H1 (cell line): ENCODE measurements around the gene SSB. TPM values are rescaled to one million over a fixed set of nuclear protein-coding genes. Genes with fewer than 3 reads are reported as not detected.

Source experiments
- CTCF ChIA-PET: fragments of 300-600 bp; sonication (Branson Sonifier 250); formaldehyde crosslinking; loops from one replicate; lab custom pipeline; 2021; ENCODE audit not compliant: partially characterized antibody; lab: Charles Lee
- POLR2A ChIA-PET: fragments of 300-600 bp; sonication (Branson Sonifier 250); formaldehyde crosslinking; loops from one replicate; lab custom pipeline; 2021; ENCODE audit warnings: inconsistent platforms; ENCODE audit not compliant: partially characterized antibody; lab: Charles Lee
- DNase-seq, 2 experiments: peaks; one replicate each; pipeline versions ENCODE4 v3.0.0 to v3.0.0-alpha.2; 2010 to 2022; ENCODE audit warnings: low spot score in 2 of 2, low read depth in 1 of 2, mixed read lengths in 1 of 2
- FAIRE-seq: peaks from 2 replicates; lab custom pipeline; 2011; peaks lifted over from hg19 to GRCh38; lab: Jason Lieb, UNC
- H2AFZ ChIP-seq: 2 replicates; pipeline ENCODE4 v1.8.1; 2012; ENCODE audit warnings: low read length, inconsistent platforms
- H2AK5ac ChIP-seq: 2 replicates; pipeline ENCODE4 v1.6.1; 2013; ENCODE audit warnings: low read depth, low read length
- H2BK120ac ChIP-seq: replicated peaks from 2 replicates; pipeline ENCODE3; 2013; ENCODE audit warnings: low read depth, low read length, inconsistent platforms
- H2BK12ac ChIP-seq: 2 replicates; pipeline ENCODE4 v1.6.1; 2013; ENCODE audit warnings: low read depth, low read length
- H2BK15ac ChIP-seq: 2 replicates; pipeline ENCODE4 v1.6.1; 2013; ENCODE audit warnings: low read length
- H2BK20ac ChIP-seq: 2 replicates; pipeline ENCODE4 v1.6.1; 2013; ENCODE audit warnings: low read length
- H2BK5ac ChIP-seq: 2 replicates; pipeline ENCODE4 v1.6.1; 2013; ENCODE audit warnings: low read depth, low read length
- H3K14ac ChIP-seq: 2 replicates; pipeline ENCODE4 v1.6.1; 2013; ENCODE audit warnings: inconsistent platforms; ENCODE audit not compliant: insufficient read length
- H3K18ac ChIP-seq: 2 replicates; pipeline ENCODE4 v1.6.1; 2013; ENCODE audit warnings: low read length; ENCODE audit errors: extremely low read depth
- H3K23ac ChIP-seq: 2 replicates; pipeline ENCODE4 v1.6.1; 2013; ENCODE audit warnings: inconsistent platforms; ENCODE audit not compliant: insufficient read length
- H3K23me2 ChIP-seq: 2 replicates; pipeline ENCODE4 v1.6.1; 2013; ENCODE audit warnings: low read depth, low read length
- H3K27ac ChIP-seq: 2 replicates; pipeline ENCODE4 v1.6.1; 2011; ENCODE audit warnings: low read depth, low read length, inconsistent platforms
- H3K27me3 ChIP-seq, 4 experiments: replicated peaks in 1 of 4; 1 replicate in 1 of 4; 2 replicates in 3 of 4; pipeline versions ENCODE4 v1.6.1 to v1.8.1; 2011 to 2013; ENCODE audit warnings: low read length in 3 of 4, mild to moderate bottlenecking in 3 of 4, inconsistent platforms in 2 of 4, mixed read lengths in 2 of 4, moderate library complexity in 1 of 4; ENCODE audit not compliant: control insufficient read depth in 3 of 4, insufficient read depth in 3 of 4; ENCODE audit errors: extremely low read depth in 1 of 4
- H3K36me3 ChIP-seq, 4 experiments: 2 replicates each; pipeline versions ENCODE4 v1.6.1 to v1.8.1; 2011 to 2013; ENCODE audit warnings: mild to moderate bottlenecking in 4 of 4, low read length in 3 of 4, moderate library complexity in 2 of 4, control low read depth in 1 of 4, inconsistent platforms in 1 of 4; ENCODE audit not compliant: insufficient read depth in 4 of 4, control insufficient read depth in 2 of 4
- H3K4ac ChIP-seq: replicated peaks from 2 replicates; pipeline ENCODE3; 2013; ENCODE audit warnings: low read length, low read depth, mixed read lengths, inconsistent platforms; ENCODE audit not compliant: insufficient read length
- H3K4me1 ChIP-seq, 4 experiments: replicated peaks in 1 of 4; 1 replicate in 1 of 4; 2 replicates in 3 of 4; pipeline versions ENCODE4 v1.6.1 to v1.8.1; 2011 to 2013; ENCODE audit warnings: low read length in 3 of 4, inconsistent platforms in 2 of 4, mixed read lengths in 1 of 4; ENCODE audit not compliant: insufficient read depth in 4 of 4, control insufficient read depth in 3 of 4
- H3K4me2 ChIP-seq, 2 experiments: 2 replicates each; pipeline versions ENCODE4 v1.6.1 to v1.8.1; 2011 to 2013; ENCODE audit warnings: low read depth in 2 of 2, low read length in 2 of 2, control low read depth in 1 of 2, inconsistent platforms in 1 of 2, mild to moderate bottlenecking in 1 of 2; ENCODE audit not compliant: insufficient read depth in 1 of 2
- H3K4me3 ChIP-seq, 4 experiments: fragments of 200-600, 300-600 bp in 1 of 4; sonication (generic), shearing (Covaris generic), sonication (Bioruptor Twin) in 1 of 4; 2 replicates each; pipeline versions ENCODE4 v1.5.1 to v1.8.1; 2011 to 2016; ENCODE audit warnings: low read length in 4 of 4, low read depth in 3 of 4, control low read depth in 2 of 4, inconsistent platforms in 2 of 4, mild to moderate bottlenecking in 2 of 4, mixed read lengths in 1 of 4, moderate library complexity in 1 of 4; ENCODE audit not compliant: insufficient read depth in 2 of 4; ENCODE audit errors: extremely low read depth in 1 of 4
- H3K56ac ChIP-seq: replicated peaks from 2 replicates; pipeline ENCODE3; 2013; ENCODE audit warnings: low read depth, mild to moderate bottlenecking, mixed read lengths, low read length, inconsistent platforms; ENCODE audit not compliant: insufficient read length
- H3K79me1 ChIP-seq: 2 replicates; pipeline ENCODE4 v1.6.1; 2013; ENCODE audit warnings: low read depth, low read length, control low read depth
- H3K79me2 ChIP-seq, 2 experiments: 2 replicates each; pipeline versions ENCODE4 v1.6.1 to v1.8.1; 2012 to 2013; ENCODE audit warnings: low read length in 2 of 2, mild to moderate bottlenecking in 2 of 2, inconsistent platforms in 1 of 2; ENCODE audit not compliant: insufficient read depth in 2 of 2, control insufficient read depth in 1 of 2
- H3K9ac ChIP-seq, 4 experiments: replicated peaks in 1 of 4; 1 replicate in 1 of 4; 2 replicates in 3 of 4; pipeline versions ENCODE4 v1.6.1 to v1.8.1; 2011 to 2013; ENCODE audit warnings: low read depth in 3 of 4, low read length in 3 of 4, control low read depth in 2 of 4, mild to moderate bottlenecking in 2 of 4, moderate library complexity in 2 of 4, inconsistent platforms in 1 of 4; ENCODE audit errors: extremely low read depth in 1 of 4
- H3K9me3 ChIP-seq, 2 experiments: 2 replicates each; pipeline versions ENCODE4 v1.6.1 to v1.8.1; 2012 to 2013; ENCODE audit warnings: mild to moderate bottlenecking in 2 of 2, moderate library complexity in 2 of 2, control low read depth in 1 of 2, inconsistent platforms in 1 of 2, low read depth in 1 of 2, low read length in 1 of 2, mixed read lengths in 1 of 2; ENCODE audit not compliant: insufficient read depth in 2 of 2
- H4K20me1 ChIP-seq, 2 experiments: replicated peaks in 1 of 2; 2 replicates each; pipeline versions ENCODE3 to v1.8.1; 2011 to 2013; ENCODE audit warnings: inconsistent platforms in 2 of 2, low read length in 2 of 2, mild to moderate bottlenecking in 1 of 2; ENCODE audit not compliant: insufficient read depth in 2 of 2, control insufficient read depth in 1 of 2
- H4K5ac ChIP-seq: 2 replicates; pipeline ENCODE4 v1.6.1; 2013; ENCODE audit warnings: low read length, low read depth, mixed read lengths, inconsistent platforms; ENCODE audit not compliant: insufficient read length
- H4K8ac ChIP-seq: 2 replicates; pipeline ENCODE4 v1.8.0; 2013; ENCODE audit warnings: mild to moderate bottlenecking, moderate library complexity, low read length, inconsistent platforms; ENCODE audit not compliant: insufficient read depth; ENCODE audit errors: extremely low read depth
- H4K91ac ChIP-seq: replicated peaks from 2 replicates; pipeline ENCODE3; 2013; ENCODE audit warnings: low read length, mixed read lengths, inconsistent platforms; ENCODE audit not compliant: insufficient read length
- ASH2L ChIP-seq: fragments of 200-600, 300-600 bp; sonication (generic); IDR thresholded peaks from one replicate; pipeline ENCODE4 v1.7.1; 2017; ENCODE audit warnings: low read length
- BRCA1 ChIP-seq: IDR thresholded peaks from 2 replicates; pipeline ENCODE4 v1.6.1; 2012; ENCODE audit warnings: low read depth, low read length, improper control_type of control experiment
- CEBPB ChIP-seq: IDR thresholded peaks from 2 replicates; pipeline ENCODE4 v1.6.1; 2012; ENCODE audit warnings: low read depth, low read length
- EZH2 ChIP-seq: fragments of 200-600 bp; sonication (generic); IDR thresholded peaks from 2 replicates; pipeline ENCODE4 v1.7.1; 2012; ENCODE audit warnings: low read depth, mild to moderate bottlenecking, moderate library complexity, low read length, inconsistent platforms; ENCODE audit not compliant: severe bottlenecking
- GTF2F1 ChIP-seq: IDR thresholded peaks from 2 replicates; pipeline ENCODE4 v1.6.1; 2012; ENCODE audit warnings: low read depth, low read length, improper control_type of control experiment, borderline replicate concordance
- HDAC2 ChIP-seq, 2 experiments: fragments of 300-600 bp in 1 of 2; sonication (generic) in 1 of 2; IDR thresholded peaks; 2 replicates each; pipeline ENCODE4 v1.6.1; 2011 to 2012; ENCODE audit warnings: low read depth in 2 of 2, low read length in 2 of 2, mild to moderate bottlenecking in 2 of 2, moderate library complexity in 2 of 2, borderline replicate concordance in 1 of 2, inconsistent platforms in 1 of 2
- JUN ChIP-seq: IDR thresholded peaks from 2 replicates; pipeline ENCODE4 v1.6.1; 2011; ENCODE audit warnings: low read depth, mild to moderate bottlenecking, improper control_type of control experiment, low read length
- MAFK ChIP-seq: IDR thresholded peaks from 2 replicates; pipeline ENCODE4 v1.6.1; 2012; ENCODE audit warnings: low read depth, mild to moderate bottlenecking, improper control_type of control experiment, low read length
- RFX5 ChIP-seq: IDR thresholded peaks from 2 replicates; pipeline ENCODE4 v1.6.1; 2011; ENCODE audit warnings: low read depth, low read length, improper control_type of control experiment, borderline replicate concordance
- SUZ12 ChIP-seq: fragments of 200-600 bp; sonication (generic); IDR thresholded peaks from 2 replicates; pipeline ENCODE4 v1.6.1; 2012; ENCODE audit warnings: mild to moderate bottlenecking, inconsistent platforms, low read length, moderate library complexity, mixed read lengths
- TAF1 ChIP-seq: IDR thresholded peaks from 2 replicates; pipeline ENCODE4 v1.6.1; 2011; ENCODE audit warnings: mild to moderate bottlenecking, low read depth, low read length
- TCF12 ChIP-seq: IDR thresholded peaks from 2 replicates; pipeline ENCODE4 v1.6.1; 2011; ENCODE audit warnings: low read depth, mild to moderate bottlenecking, low read length
- WGBS, 2 experiments: shearing (Covaris generic) in 1 of 2; methylation state at CpG; one replicate each; pipeline versions ENCODE4 v1.1.6 to v1.1.7; 2013 to 2015; ENCODE audit warnings: low lambda C conversion rate in 2 of 2, mixed read lengths in 2 of 2, inconsistent platforms in 1 of 2, low coverage in 1 of 2, missing lambda C conversion rate in 1 of 2; ENCODE audit not compliant: insufficient replicate concordance in 2 of 2, insufficient coverage in 1 of 2, insufficient read length in 1 of 2; ENCODE audit errors: extremely low coverage in 1 of 2, missing lambda C conversion rate in 1 of 2; 5-methylcytosine and 5-hydroxymethylcytosine counted together
- polyA plus RNA-seq, 7 experiments: library from polyadenylated mRNA; depleted of rRNA in 3 of 7; stranded (reverse) in 5 of 7; unstranded in 2 of 7; fragments of >200 nt in 5 of 7; fragments of 200-250 nt in 2 of 7; gene quantifications; 1 replicate in 5 of 7; 2 replicates in 1 of 7; 4 replicates in 1 of 7; pipeline versions ENCODE4 v1.2.1 to v1.2.3, GENCODE V29; 2011 to 2013; ENCODE audit warnings: missing spikeins in 2 of 7, mixed read lengths in 2 of 7
- total RNA-seq: library from RNA; stranded (reverse); fragmentation: NEBNext Ultra II Directional; extraction: Animal tissue kit (Norgen Biotek cat#: 25700); gene quantifications from 2 replicates; pipeline ENCODE4 v1.2.1, GENCODE V29; 2021
- TF ChIP-seq, protein P1 (sequence below): IDR thresholded peaks from 2 replicates; pipeline ENCODE4 v1.6.1; 2012; ENCODE audit warnings: inconsistent platforms

SSB gene
- total and polyA plus RNA-seq, 2 of the 8 experiments (the other 6 are each of a cell fraction or from before 2014, with no cell fraction given): 60.8 to 270 TPM

DNA sequence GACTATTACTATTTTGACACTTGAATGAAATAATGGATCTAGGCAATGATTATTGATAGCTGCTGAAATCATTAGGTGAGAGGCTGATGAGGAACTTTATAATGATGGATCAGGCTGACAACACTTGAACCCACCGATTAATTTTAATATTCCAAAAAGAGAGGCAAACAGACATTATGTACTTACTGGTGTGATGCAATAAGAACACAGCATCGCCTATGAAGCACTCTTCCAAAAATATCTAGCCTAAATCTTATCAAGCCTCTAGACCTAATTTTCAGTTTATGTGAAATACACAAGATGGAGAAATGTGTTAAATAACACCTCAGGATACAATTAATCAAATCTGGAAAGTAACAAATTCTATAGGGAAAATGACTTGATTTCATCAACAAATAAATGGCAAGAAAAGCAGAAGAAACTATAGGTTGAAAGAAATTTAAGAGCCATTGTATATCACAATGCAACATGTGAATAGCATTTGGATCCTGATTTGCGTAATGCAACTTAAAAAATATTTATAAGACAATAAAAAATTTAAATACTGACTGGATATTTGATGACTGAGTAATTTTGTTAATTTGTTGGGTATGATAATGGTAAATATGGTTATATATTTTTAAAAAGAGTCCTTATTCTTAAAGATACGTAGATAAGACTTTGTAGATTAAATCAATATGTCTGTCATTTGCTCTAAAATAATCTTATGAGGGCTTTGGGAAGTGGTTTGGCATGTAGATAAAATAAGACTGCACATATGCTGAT is 17.2 kb upstream of the SSB start:
- Histone ChIP-seq H2BK12ac (no peak overlapping the region), H3K4me2 (no peak overlapping the region), H3K4ac (no peak overlapping the region), H4K91ac (no peak overlapping the region), H3K79me1 (no peaks in the 10 kb centered on the region), H4K20me1 (no peaks in the 10 kb centered on the region), H3K23me2 (no peaks in the 10 kb centered on the region), H3K9ac (no peak overlapping the region), H3K18ac (no peak overlapping the region), H2BK5ac (no peak overlapping the region), H2AFZ (no peak overlapping the region), H3K27ac (no peak overlapping the region), H3K36me3 (no peaks in the 10 kb centered on the region), H3K4me3 (no peak overlapping the region), H3K79me2 (no peaks in the 10 kb centered on the region), H3K56ac (no peak overlapping the region), H3K4me1 (no peaks in the 10 kb centered on the region), H3K14ac (no peak overlapping the region), H2AK5ac (no peak overlapping the region), H3K9me3 (no peaks in the 10 kb centered on the region), H3K27me3 (no peaks in the 10 kb centered on the region), H4K5ac (no peak overlapping the region), H3K23ac (no peak overlapping the region), H2BK15ac (no peak overlapping the region), H2BK120ac (no peak overlapping the region), H2BK20ac (no peak overlapping the region), H4K8ac (no peak overlapping the region)
- 84% methylated on average over 4 of the region's 4 CpGs; no CpG with 5 or more reads in 1 of the 2 experiments for WGBS, 2 experiments
- no peak for DNase-seq
- no peak for FAIRE-seq
- POLR2A ChIA-PET: interaction anchor here (1.3 kb wide), 1 partner anchor 27 kb away, joined by 3 read pairs; no protein-coding TSS in a partner anchor
- CTCF ChIA-PET: no interaction called here
- no peak for TF ChIP-seq BRCA1
- TF ChIP-seq MAFK: no peak
- TF ChIP-seq ASH2L: no peak
- TF ChIP-seq SUZ12: no peak
- no peak for TF ChIP-seq RFX5
- TF ChIP-seq GTF2F1: no peak
- TF ChIP-seq JUN: no peak
- TF ChIP-seq, protein P1, sequence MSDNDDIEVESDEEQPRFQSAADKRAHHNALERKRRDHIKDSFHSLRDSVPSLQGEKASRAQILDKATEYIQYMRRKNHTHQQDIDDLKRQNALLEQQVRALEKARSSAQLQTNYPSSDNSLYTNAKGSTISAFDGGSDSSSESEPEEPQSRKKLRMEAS: no peak
- no peak for TF ChIP-seq TAF1
- TF ChIP-seq TCF12: no peak
- no peak for TF ChIP-seq CEBPB
- TF ChIP-seq EZH2: no peak
- no peak for TF ChIP-seq HDAC2 (IDR thresholded peaks at IDR 0.05; ENCODE audit: borderline replicate concordance in 1 of 2, low read depth in 2 of 2, low read length in 2 of 2)
